Stimulated activated naive CD8-positive, alpha-beta T cell treated with anti-CD3 and anti-CD28 coated beads, Interleukin-15, amount 100 ng/mL, for 72 hours (primary cell): ENCODE measurements around the gene POU3F3.
A peak's percentile ranks its signal among the peaks of the same experiment; 100 is the strongest.

Experiments
- ATAC-seq: fragments of 150-1000 bp; cut with Tn5 transposase; 2 replicates; pipeline ENCODE4 v1.10.0; 2021; ENCODE audit warnings: mild to moderate bottlenecking, moderate library complexity
- DNase-seq, 2 donors: peaks; one replicate each; pipeline ENCODE4 v3.0.0; 2021 to 2022
- H3K27ac Mint-ChIP-seq, 2 donors: one replicate each; pipeline ENCODE4 v1.8.0; 2022; ENCODE audit warnings: mild to moderate bottlenecking in 2 of 2, mixed read lengths in 2 of 2, moderate library complexity in 2 of 2
- H3K27me3 Mint-ChIP-seq: one replicate; pipeline ENCODE4 v1.8.0; 2022; ENCODE audit warnings: mixed read lengths
- H3K4me1 Mint-ChIP-seq: one replicate; pipeline ENCODE4 v1.8.0; 2022; ENCODE audit warnings: mild to moderate bottlenecking, mixed read lengths
- H3K4me3 Mint-ChIP-seq, 2 donors: one replicate each; pipeline ENCODE4 v1.8.0; 2022; ENCODE audit warnings: mild to moderate bottlenecking in 2 of 2, mixed read lengths in 2 of 2, moderate library complexity in 1 of 2
- H3K9me3 Mint-ChIP-seq, 2 donors: one replicate each; pipeline ENCODE4 v1.8.0; 2022; ENCODE audit warnings: mixed read lengths in 2 of 2

The POU3F3 gene

DNA sequence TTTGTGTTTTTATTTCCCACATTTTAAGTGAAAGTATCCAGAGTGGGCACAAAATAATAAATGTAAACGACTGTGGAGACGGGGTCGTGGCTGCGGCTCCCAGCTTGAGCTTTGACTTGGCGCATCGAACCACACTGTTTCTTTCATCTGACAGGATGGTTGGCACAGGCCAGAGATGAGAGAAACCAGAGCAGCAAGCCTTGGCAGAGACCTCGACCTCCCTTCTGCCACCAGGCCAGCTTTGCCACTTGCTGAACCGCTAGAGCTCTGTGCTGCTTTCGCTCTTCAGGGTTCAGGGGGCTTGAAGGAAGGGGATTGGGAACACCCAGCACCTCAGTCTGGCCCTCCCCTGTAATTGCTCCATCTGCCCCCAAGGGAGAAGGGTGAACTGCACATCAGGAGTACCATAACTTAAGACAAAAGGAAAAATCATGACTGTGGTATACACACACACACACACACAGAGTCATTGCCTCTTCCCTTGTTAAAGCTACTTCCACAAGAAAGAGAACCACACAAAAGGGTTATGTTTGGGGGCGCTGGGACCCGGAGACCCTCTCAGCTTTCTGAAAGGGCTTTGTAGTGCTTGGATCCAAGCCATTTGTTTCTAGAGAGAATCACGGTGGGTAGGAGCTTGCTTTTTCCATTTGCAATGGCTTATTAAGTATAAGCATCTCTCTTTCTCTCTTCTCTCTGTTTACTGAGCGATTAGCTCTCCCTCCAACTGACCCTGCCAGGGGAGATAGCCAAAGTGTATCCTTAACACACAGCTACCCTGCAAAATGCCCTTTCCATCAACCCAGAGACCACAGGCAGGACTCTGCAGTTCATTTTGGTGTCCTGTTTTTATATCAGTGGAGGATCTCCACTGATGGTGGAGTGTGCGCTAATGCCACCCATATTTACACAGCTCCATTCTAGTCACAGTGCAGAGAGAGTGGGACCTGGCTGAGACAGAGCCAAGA is 23.0 kb downstream of the POU3F3 start:
- Mint-ChIP-seq H3K27ac (no peak overlapping the region), H3K4me3 (no peak overlapping the region), H3K27me3 (peaks cover 88% of the 10 kb centered on the region), H3K9me3 (no peaks in the 10 kb centered on the region), H3K4me1 (peaks cover 15% of the 10 kb centered on the region)
- DNase-seq (no peak), ATAC-seq (no peak)

GRCh38 chr2:104878863-104879512 is 25.1 kb downstream of the POU3F3 start:
- ATAC-seq: no peak
- H3K9me3 Mint-ChIP-seq: no peaks in the 10 kb centered on the region
- DNase-seq: no peak
- H3K4me3 Mint-ChIP-seq: no peak overlapping the region
- H3K4me1 Mint-ChIP-seq: no peaks in the 10 kb centered on the region
- H3K27me3 Mint-ChIP-seq: peaks cover 75% of the 10 kb centered on the region
- H3K27ac Mint-ChIP-seq: no peak overlapping the region

DNA sequence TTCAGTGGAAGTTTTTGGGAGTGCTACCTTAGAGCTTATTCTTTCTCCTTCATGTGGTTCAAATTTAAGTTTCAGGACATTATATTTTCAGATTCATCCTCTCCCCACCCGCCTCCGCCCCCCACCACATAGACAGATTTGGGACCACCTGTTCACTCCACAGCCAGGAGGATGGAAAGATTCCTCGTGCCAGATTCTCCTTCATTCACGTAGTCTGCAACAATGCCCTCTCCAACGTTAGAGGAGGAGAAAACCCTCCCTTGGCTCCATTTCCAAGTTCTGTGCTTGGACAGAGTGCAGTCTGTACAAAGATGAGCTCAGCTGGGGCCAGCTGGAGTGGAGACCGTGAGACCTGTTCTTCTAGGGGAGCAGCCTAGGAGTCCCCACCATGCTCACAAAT is 26.2 kb downstream of the POU3F3 start:
- Mint-ChIP-seq H3K4me1 (no peaks in the 10 kb centered on the region), H3K27me3 (peaks cover 67% of the 10 kb centered on the region), H3K27ac (no peak overlapping the region), H3K4me3 (no peak overlapping the region), H3K9me3 (no peaks in the 10 kb centered on the region)
- no peak for DNase-seq
- peak; percentile 35 for ATAC-seq

- no peak overlapping the region for H3K27ac Mint-ChIP-seq
- no peaks in the 10 kb centered on the region for H3K9me3 Mint-ChIP-seq
- no peak for DNase-seq
- H3K27me3 Mint-ChIP-seq: peaks cover 41% of the 10 kb centered on the region
- no peak overlapping the region for H3K4me3 Mint-ChIP-seq
- ATAC-seq: no peak
- H3K4me1 Mint-ChIP-seq: peaks cover 6% of the 10 kb centered on the region
Measured at GRCh38 chr2:104883357-104883756, 29.4 kb downstream of the POU3F3 start.

GRCh38 chr2:104885119-104885782 is 31.3 kb downstream of the POU3F3 start:
- ATAC-seq: no peak
- Mint-ChIP-seq H3K27ac (no peak overlapping the region), H3K4me3 (no peak overlapping the region), H3K4me1 (peaks cover 17% of the 10 kb centered on the region), H3K27me3 (peaks cover 26% of the 10 kb centered on the region), H3K9me3 (no peaks in the 10 kb centered on the region)
- DNase-seq: no peak

GRCh38 chr2:104887676-104888075 is 33.8 kb downstream of the POU3F3 start:
- H3K4me3 Mint-ChIP-seq: no peak overlapping the region
- DNase-seq (no peak), ATAC-seq (no peak)
- peaks cover 11% of the 10 kb centered on the region for H3K27me3 Mint-ChIP-seq
- peaks cover 17% of the 10 kb centered on the region for H3K4me1 Mint-ChIP-seq
- no peaks in the 10 kb centered on the region for H3K9me3 Mint-ChIP-seq
- no peak overlapping the region for H3K27ac Mint-ChIP-seq

DNA sequence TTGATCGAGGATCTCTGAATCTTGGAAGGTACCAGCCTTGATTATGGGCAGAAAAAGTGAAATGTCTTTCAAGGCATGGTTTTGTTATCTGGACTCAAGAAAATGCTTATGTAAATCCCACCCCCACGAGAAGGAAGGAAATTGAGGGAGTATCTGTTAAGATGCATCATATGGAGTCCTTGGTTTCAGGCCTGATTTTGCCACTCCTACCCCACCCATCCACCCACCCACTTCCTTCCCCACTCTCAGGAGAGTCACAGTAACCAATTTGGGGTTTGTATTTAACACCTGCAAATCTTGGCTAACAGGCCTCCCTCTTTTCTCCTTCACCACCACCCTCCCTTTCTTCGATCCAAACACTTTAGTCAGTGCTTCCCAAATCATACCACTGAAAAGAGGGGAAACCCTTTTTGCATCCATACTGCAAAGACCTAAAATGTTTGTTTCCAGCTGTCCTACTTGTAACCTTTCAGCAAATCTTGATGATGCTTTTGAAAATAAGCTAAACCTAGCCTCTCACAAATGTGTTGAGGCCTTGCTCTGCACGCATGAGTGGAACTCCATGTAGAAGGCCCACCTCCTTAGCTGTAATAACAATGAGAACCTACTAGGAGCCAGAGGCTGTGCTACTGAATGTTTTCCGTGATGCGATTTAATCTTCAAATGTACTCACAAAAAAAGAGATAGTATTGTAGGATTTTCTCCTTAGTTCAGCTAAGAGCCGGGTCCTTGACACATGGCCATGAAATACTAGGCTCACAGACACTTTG is 34.8 kb downstream of the POU3F3 start:
- Mint-ChIP-seq H3K9me3 (no peaks in the 10 kb centered on the region), H3K4me3 (no peak overlapping the region), H3K27me3 (peaks cover 6% of the 10 kb centered on the region), H3K27ac (peak overlapping the region in 1 of 2 donors; percentile 10), H3K4me1 (peaks cover 17% of the 10 kb centered on the region)
- ATAC-seq: peak; percentile 46
- DNase-seq: no peak

DNA sequence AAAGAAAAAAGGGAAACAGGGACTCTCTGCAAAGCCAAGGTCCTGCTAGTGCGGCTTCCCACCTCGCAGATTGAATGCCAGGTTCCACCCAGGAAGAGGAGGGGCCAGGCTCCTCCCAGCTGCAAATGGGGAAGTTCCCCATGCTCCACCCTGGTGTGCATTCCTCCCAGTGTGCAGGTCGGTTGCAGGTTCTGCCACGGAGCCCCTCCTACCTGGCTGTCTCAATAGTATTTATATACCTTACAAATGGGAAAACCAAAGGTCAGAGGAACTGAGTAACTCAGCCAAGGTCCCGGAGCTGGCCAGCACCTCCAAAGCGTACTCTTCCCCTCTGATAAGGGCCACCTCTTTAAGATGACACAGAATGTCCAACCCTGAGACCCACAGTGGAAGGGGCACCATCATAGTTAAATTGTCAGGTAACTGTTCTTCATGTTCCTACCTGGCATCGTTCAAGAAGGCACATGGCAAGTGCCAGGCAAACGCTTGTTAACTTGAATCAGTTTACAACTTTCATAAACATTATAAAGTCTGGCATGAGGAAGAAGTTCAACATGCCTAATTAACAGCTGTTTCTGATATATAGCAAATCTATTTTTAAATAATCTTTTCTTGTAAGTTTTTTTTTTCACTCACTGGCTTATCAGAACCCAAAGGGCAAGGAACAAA is 35.5 kb downstream of the POU3F3 start:
- no peak overlapping the region for H3K4me3 Mint-ChIP-seq
- no peak for ATAC-seq
- H3K27me3 Mint-ChIP-seq: peaks cover 5% of the 10 kb centered on the region
- no peak overlapping the region for H3K27ac Mint-ChIP-seq
- no peak for DNase-seq
- H3K9me3 Mint-ChIP-seq: no peaks in the 10 kb centered on the region
- H3K4me1 Mint-ChIP-seq: peaks cover 17% of the 10 kb centered on the region

DNA sequence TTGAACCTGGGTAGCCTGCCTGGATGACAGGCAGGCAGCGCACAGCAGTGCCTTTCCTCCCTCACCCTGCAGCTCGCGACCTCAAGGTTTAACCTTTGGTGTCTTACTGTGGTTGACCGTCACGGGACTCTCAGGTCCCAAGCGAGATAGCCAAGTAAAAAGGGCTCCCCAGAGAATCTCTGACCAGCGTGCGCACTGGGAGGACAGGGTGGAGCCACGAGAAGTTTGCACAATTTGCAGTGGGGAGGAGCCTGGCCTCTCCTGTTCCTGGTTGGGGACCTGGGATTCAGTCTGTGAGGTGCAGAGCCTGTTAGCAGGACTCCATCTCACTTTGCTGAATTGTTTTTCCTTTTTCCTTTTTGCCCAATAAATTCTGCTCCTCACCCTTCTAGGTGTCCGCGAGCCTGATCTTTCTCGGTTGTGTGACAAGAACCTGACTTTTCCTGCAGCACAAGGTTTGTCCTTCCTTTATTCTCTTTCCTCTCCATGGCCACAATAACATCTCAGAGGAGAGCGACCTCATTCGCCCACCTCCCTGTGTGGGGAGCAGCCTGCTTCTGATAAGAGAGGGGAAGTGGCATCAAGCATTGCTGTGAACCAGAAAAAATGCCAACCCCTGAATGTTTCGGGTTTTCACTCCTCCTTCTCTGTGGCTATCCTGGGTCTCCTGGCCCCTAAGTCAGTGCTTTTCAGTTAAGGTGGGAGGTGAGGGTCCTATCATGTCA is 36.2 kb downstream of the POU3F3 start:
- peaks cover 12% of the 10 kb centered on the region for H3K27me3 Mint-ChIP-seq
- no peak overlapping the region for H3K4me3 Mint-ChIP-seq
- H3K9me3 Mint-ChIP-seq: no peaks in the 10 kb centered on the region
- ATAC-seq (no peak), DNase-seq (no peak)
- H3K27ac Mint-ChIP-seq: no peak overlapping the region
- H3K4me1 Mint-ChIP-seq: peaks cover 17% of the 10 kb centered on the region

DNA sequence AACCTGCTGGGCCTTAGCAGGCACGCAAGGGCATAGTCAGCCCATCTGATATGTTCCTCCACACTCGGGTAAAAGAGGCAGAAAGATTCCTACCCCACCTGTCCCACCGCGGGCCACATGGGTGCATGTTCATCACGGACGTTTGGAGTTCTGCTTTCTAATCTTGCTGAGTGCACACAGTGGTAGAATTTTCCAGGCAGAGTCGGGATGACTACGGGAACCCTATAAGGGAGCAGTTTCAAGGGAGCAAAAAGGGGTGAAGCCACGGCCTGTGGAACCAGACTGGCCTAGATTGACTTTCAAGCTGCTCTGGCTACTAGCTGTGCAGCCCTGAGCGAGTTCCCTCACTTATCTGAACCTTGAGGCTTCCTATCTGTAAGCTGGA is 36.8 kb downstream of the POU3F3 start:
- no peak overlapping the region for H3K4me3 Mint-ChIP-seq
- H3K27ac Mint-ChIP-seq: no peak overlapping the region
- H3K4me1 Mint-ChIP-seq: peaks cover 17% of the 10 kb centered on the region
- H3K27me3 Mint-ChIP-seq: peaks cover 18% of the 10 kb centered on the region
- DNase-seq (no peak), ATAC-seq (no peak)
- H3K9me3 Mint-ChIP-seq: no peaks in the 10 kb centered on the region

- ATAC-seq (no peak), DNase-seq (no peak)
- Mint-ChIP-seq H3K9me3 (no peaks in the 10 kb centered on the region), H3K4me3 (no peak overlapping the region), H3K27me3 (peaks cover 23% of the 10 kb centered on the region), H3K4me1 (peaks cover 17% of the 10 kb centered on the region), H3K27ac (no peak overlapping the region)
Measured at GRCh38 chr2:104891145-104891544, 37.2 kb downstream of the POU3F3 start.

DNA sequence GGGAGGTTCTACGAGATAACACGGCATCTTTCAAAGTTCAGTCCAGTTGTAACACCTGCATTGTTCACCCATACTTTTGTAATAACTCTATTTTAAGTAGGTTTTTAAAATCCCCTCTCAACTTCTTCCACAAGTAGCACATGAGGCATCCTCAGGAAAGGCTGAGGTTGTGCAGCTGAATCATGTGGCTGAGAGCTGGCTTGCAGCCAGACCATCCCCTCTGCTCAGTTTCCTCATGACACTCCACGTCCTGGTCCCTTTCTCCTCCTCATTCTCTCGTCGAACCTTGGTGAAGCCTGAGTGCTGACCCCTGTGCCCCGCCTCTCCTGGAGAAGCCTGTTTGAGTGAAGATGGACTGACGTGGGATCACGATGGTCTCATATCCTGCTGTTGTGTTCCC is 42.5 kb downstream of the POU3F3 start:
- Mint-ChIP-seq H3K27me3 (peaks cover 33% of the 10 kb centered on the region), H3K4me1 (no peaks in the 10 kb centered on the region), H3K9me3 (no peaks in the 10 kb centered on the region), H3K4me3 (no peak overlapping the region), H3K27ac (no peak overlapping the region)
- DNase-seq: no peak
- ATAC-seq: no peak

DNA sequence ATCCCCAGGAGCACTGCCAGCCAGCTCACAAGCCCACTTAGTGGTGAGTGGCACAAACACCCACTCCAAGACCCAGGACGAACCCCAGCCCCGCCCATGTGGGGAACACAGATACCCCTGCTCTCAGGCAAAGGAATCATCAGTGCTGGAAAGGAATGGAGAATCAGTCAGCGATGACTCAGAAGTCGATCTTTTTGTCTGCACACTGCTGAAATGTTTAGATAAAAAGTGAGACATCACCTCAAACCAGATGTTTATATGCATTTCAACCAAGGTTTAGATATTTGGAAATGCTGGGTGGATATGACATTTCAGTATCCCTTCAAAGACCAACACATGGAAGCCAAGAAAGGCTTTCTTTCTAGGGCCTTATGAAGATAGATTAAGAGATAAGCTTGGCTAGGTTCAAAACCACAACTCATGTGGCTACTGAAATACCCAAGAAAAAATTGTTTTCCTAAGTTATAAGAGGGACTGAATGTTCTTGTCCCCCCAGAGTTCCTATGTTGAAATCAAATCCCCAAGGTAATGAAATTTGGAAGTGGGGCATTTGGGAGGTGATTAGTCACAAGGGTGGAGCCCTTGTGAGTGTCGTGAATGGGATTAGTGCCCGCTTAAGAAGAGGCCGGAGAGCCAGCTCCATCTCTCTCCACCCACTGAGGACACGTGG is 43.7 kb downstream of the POU3F3 start:
- Mint-ChIP-seq H3K27ac (no peak overlapping the region), H3K4me3 (no peak overlapping the region), H3K9me3 (no peaks in the 10 kb centered on the region), H3K27me3 (peaks cover 33% of the 10 kb centered on the region), H3K4me1 (no peaks in the 10 kb centered on the region)
- DNase-seq: no peak
- ATAC-seq: no peak

- ATAC-seq: no peak
Measured at GRCh38 chr2:104900608-104901007, 46.7 kb downstream of the POU3F3 start.

More at GRCh38 chr2:104900608-104901007, 46.7 kb downstream of the POU3F3 start:
- no peak overlapping the region for H3K27ac Mint-ChIP-seq
- no peak for DNase-seq
- peaks cover 15% of the 10 kb centered on the region for H3K27me3 Mint-ChIP-seq
- no peaks in the 10 kb centered on the region for H3K9me3 Mint-ChIP-seq
- H3K4me1 Mint-ChIP-seq: no peaks in the 10 kb centered on the region
- no peak overlapping the region for H3K4me3 Mint-ChIP-seq
